CD4-positive, alpha-beta T cell treated with Interleukin-1 beta for 1 hour (primary cell): ENCODE results near the gene MAST3.
A peak's percentile ranks its signal among the peaks of the same experiment; 100 is the strongest.

Source experiments
- DNase-seq, 2 donors: peaks; one replicate each; pipeline ENCODE4 v3.0.0-alpha.2; 2020 to 2022

MAST3 gene

DNA sequence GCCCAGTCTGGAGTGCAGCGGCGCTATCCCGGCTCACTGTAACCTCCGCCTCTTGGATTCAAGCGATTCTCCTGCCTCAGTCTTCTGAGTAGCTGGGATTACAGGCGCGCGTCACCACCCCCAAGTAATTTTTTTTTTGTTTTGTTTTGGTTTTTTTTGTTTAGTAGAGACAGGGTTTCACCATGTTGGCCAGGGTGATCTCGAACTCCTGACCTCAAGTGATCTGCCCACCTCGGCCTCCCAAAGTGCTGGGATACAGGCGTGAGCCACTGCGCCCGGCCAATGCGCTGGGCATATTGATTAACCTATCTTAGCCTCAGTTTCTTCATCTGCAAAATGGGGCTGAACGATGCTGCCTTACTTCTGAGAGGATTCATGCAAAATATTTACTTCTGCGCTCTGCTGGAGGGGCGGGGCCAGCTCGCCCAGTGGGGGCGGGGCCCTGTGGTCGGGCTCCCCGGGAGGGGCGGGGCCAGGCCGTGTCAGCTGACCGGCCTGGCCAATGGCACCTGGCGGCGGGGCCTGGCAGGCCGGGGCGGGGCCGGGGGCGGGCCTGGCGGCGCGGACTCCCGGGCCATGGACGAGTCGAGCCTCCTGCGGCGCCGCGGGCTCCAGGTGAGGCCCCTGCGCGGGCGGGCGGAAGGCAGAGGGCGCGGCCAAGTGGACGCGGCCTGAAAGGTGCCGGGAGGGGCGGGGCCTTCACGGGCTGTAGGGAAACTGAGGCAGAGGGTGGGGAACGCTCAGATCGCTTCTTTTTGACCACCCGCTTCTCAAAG, at the start of gene MAST3:
TSS of gene MAST3 (plus strand) at position 562 of the 776 bp plus-strand sequence. CDS start at position 577, 15 bp downstream.
- DNase-seq, result peak; percentile 94 to 95

DNA sequence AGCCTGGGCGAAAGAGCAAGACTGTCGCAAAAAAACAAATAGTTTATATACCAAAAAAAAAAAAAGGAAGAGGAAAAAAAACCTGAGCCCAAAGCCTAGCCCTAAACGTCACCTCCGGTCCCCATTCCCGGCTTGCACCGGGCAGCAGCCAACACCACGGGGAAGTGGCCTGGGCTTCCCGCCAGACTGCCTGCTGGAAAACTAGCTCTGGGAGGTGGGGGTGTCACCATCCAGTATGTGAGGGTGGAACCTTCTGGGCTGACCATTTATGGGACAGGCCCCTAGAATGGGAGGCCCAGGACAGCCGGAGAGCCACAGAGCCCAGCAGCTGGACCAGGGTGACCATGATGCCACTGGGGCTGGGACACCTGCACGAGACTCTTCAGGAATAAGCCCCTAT, 48.2 kb upstream of the MAST3 start:
- DNase-seq, result no peak

DNA sequence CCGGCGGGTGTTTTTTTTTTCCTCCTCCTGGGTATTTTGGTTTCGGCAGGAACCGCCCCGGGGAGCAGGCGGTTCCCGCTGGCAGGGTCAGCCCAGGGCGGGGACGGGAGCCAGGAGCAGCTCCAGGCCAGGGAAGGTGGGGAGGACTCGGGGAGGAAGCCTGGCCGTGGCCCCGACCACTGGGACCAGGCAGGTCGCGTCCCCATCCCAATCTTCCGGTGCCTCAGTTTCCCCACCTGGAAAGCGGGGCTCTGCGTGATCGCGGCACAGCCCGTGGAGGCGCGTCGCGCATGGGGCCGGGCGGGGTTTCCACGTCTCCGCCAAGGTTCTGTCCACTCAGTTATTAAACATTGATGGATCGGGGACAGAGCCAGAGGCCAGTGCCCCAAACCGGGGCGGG, 45.7 kb upstream of the MAST3 start:
- no peak for DNase-seq

DNA sequence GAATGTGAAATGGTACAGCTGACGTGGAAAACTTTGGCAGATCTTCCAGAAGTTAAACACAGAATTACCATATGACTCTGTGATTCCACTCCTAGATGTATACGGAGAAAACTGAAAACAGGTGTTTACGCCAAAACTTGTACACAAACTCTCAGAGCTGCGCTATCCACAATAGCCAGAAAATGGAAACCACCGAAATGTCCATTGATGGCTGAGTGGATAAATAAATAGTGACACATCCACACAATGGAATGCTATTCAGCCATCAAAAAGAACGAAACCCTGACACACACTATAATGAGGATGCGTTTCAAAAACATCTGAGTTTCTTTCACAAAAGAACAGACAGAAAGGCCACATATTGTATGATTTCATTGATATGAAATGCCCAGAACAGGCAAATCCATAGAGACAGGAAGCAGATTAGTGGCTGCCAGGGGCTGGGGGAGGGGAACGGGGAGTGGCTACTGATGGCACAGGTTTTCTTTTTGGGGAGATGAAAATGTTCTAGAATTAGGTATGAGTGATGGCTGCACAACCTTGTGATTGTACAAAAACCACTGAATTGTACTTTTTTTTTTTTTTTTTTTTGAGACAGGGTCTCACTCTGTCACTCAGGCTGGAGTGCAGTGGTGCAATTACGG, 43.9 kb upstream of the MAST3 start:
- DNase-seq, result no peak

DNA sequence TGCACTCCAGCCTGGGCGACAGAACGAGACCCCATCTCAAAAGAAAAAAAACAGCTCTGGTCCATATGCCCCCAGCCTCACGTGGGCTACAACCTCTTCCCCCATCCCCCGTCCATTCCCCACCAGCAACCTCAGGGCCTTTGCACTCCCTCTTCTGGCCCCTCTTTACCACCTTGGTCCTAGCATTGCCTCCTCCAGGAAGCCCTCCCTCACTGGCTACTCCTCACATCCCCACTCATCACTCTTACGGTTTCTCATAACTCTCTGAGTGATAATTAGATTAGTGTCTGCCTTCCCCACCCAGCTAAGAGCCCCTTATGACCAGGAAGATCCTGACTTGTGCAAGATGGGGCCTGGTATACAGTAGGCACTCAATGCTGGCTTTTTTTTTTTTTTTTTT, 41.6 kb upstream of the MAST3 start:
- DNase-seq, result no peak

DNA sequence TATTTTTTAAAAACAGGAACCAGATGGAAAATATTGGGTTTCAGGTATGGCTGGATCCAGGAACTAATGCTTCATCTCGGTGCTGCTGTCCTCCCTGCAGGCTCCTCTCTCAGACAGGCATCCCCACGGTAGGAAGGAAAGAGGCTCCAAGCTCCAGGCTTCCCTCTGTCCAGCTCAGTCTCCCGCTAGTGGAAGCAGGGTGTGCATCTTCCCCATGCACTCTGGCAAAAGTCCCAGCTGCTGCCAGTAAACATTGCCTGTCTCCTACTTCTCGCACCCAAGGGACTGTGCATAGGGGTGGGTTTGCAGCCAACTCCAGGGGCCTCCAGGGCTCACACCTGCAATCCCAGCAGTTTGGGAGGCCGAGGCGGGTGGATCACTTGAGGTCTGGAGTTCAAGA, 40.0 kb upstream of the MAST3 start:
- no peak for DNase-seq

DNA sequence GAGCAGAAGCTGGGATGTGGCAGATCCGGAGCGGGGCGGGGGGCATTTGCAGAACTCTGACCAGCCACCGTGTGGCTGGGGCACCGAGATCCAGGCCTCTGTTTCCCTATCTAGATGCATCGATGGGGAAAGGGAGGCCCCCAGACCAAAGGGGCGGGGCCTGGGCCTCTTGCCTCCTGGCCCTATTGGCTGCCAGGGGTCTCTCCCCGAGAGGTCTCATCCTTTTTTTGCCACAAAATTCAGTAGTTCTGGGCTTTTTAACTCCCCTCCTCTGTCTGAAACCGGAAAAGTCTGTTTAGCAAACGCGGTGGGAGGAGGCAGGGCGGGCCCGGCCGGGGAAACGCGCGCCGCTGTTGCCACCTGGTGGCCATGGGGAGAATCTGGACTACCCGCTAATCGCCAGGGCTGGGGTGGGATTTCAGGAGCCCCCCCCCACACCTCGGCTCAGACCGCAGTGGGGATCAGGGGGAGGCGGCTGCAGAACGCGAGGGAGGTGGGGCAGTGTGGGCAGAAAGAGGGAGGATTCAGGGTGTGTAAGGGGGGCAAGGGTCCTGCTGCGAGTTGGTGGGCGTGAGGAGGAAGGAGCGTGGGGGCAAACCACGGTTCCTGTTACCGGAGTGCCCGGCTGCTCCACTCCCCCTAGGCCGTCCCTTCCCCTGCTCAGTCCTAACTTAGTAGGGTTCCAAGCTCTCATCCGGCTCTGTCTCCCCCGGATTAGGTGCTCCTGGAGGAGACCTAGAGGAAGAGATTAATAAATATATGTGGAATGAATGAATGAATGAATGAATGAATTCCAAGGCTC, 39.2 kb upstream of the MAST3 start:
- peak; percentile 83 to 85 for DNase-seq

DNA sequence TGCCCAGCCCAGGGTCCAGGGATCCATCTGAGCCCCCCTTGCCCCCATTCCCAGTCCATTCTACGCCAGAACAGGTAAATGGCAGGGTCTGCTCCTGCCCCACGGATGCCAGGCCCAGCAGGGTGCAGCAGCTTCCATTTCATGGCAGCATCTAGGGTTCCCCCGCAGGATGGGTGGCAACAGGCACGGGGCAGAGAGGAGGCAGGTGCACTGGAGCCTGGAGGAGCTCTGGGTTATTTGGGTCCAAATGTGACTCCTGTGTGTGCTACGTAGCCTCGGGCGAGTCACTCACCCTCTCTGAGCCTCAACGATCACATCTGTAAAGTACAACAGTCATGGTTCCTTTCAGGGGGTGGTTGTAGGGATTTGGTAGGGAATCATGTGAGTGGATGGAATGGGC, 38.3 kb upstream of the MAST3 start:
- DNase-seq, result no peak

DNA sequence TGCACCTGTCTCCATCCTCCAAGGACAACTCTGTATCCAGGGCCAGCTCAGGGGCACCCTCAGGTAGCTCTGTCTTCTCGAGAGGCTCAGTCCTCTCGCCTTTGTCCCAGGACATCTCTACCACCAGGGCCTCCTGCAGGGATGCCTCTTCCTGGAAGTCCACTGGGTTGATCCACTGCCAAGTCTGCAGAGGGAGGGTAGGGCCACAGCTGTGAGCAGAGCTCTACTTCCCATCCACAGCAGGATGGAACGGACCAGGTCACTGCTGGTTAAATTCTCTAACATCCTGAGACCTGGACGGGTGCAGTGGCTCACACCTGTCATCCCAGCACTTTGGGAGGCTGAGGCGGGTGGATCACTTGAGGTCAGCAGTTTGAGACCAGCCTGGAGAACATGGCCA, 37.7 kb upstream of the MAST3 start:
- DNase-seq, result no peak

DNA sequence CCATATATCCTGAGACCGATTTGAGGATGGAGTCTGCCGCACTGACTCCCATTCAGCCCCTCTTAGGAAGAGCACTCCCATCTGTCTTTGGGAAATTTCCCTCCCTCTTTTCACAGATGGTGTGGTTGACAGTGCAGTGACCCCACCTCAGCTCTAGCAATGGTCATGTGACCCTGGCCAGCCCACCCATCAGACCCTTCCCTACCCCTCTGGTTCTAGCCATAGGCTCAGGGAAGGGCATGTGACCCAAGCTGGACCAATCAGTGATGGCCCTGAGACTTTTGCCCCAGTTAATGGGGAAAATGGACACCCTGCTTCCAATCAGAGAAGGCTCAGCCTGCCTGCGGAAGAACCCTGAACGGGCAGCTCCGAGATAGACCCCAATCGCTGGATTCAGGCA, 37.1 kb upstream of the MAST3 start:
- no peak for DNase-seq

DNA sequence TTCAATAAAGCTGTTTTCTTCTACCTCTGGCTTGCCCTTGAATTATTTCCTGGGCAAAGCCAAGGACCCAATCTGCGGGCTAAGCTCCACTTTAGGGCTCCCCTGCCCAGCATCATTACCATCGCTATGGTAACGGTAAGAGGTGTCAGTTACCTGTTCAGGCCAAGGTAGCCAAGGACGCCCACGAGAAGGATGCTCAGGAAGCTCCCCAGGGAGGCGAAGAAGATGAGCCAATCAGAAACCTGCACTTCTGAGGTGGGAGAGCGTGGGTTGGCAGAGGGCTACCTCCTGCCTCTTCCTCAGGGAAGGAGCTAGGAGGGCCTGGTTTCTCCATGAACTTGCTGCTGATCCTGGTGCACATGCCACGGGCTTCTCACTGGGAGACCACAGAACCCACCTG, 35.5 kb upstream of the MAST3 start:
- DNase-seq, result no peak

DNA sequence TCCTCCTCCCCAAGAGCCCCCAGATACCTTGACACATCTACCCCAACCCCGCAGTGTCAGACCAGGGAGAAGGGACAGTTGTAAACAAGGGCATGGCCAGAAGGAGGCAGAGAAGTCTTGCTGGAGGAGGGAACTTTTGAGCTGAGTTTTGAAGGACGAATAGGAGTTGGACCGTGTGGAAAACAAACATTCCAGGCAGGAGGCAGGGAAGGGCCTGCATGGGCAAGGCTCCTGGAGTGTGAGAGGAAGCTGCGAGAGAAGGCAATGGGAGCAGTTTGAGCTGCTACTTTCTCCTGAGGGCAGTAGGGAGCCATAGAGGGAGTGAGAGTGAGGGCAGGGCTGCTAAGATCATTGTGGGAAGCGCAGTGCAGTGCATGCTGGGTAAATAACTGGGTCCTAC, 34.1 kb upstream of the MAST3 start:
- no peak for DNase-seq

DNA sequence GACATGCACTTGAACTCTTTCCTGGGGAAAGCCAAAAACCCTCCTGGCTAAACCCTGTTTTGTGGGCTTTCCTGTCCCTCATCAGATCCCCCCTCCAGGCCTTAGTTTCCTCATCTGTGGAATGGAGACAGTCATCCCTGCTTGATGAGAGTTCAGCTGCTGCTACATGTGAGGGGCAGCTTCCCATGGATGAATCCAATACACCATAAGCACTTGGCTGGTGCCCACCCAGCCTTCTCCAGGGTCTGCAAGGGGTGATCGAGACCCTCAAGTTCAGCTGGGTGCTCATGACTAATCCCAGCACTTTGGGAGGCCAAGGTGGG, 32.4 kb upstream of the MAST3 start:
- no peak for DNase-seq

DNA sequence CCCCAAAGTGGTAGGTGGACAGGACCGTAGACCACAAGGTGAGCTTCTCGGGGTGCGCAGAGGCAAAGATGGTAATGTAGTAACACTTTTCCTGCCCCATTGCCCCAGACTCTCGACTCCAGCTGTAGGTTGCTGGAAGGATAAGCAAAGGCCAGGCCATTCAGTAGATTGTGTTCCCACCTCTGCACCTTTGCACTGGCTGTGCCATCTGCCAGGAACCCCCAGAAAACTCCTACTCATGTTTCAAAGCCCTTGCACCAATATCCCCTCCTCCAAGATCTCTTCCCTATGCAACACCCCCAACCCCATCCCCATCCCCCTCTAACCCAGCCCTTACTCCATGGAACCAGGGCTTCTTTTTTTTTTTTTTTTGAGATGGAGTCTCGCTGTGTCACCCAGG, 29.2 kb upstream of the MAST3 start:
- no peak for DNase-seq

DNA sequence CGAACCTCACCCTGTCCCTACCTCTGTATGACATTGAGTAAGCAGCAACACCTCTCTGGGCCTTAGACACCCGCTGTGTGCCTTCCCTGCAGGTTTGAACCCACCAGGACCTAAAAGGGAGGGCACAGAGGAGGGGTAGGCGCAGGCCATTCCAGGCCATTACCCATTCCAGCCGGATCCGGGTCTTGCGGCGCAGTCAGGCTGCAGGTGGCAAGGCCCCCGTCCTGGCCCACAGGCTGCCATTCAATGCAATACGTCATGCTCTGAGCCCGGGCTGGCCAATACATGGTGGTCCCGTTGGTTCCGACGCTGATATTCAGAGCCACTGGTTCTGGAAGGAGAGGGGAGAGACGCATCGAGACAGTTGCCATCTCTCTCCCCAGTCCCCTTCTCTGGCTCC, 28.2 kb upstream of the MAST3 start:
- DNase-seq, result no peak

DNA sequence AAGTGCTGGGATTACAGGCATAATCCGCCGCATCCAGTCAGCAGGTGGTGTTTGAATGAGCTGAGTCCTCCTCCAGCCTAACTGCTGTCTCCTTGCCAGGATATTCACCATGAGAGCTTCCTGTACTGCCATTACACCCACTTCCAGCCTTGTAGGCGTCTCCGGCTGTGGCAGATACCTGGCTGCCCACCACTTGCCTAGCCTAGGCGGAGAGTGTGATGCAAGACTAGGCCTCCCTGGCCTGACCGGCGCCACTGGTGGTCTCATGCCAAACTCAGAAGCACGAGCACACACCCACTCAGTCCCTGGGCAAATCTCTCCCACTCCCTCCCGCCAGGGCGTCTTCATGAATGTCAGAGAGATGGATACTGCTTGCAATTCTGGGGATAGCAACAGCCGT, 27.4 kb upstream of the MAST3 start:
- no peak for DNase-seq

DNA sequence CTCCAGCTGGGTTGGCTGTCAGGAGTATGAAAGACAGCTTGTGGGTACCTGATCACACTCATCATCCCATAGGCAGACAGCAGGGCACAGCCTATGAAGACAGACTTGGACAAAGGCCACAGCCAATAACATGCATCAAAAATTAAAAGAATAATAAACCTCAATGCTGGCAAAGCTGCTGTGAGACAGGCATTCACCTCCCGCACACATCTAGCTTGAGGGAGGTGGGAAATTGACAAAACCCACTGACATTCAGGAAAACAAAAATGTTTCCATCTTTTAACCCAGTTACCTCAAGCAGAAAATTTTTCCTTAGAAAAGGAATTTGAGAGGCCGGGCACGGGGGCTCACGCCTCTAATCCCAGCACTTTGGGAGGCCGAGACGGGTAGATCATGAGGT, 25.2 kb upstream of the MAST3 start:
- DNase-seq, result no peak

DNA sequence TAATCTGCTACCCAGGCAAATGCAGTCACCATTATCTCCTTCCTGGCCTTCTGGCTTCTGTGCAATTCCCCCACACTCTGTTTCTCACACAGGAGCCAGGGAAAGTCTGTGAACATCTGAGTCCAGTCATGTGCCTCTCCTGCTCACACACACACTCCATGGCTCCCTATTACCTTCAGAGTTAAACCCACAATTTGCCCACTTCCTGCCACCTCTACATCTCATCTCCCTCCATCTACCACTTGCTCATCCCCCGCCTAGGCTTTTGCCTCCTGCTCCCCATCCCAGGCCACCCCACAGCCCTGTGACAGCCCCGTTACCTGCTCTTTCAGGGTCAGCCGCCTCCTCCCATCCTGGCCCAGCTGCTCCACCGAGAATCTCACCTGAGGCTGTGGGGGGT, 24.4 kb upstream of the MAST3 start:
- no peak for DNase-seq

DNA sequence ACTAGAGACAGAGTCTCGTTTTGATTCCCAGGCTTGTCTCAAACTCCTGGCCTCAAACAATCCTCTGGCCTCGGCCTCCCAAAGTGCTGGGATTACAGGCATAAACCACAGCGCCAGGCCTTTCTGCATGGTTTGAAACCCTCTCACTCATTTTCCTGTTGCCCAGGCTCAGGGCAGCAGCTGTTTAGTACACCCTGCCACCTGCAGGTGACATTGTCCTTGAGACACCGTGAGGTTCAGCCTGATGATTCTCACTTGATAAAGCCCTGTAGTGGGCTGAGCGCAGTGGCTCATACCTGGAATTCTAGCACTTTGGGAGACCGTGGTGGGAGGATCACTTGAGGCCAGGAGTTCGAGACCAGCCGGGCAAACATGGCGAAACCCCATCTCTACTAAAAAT, 23.4 kb upstream of the MAST3 start:
- no peak for DNase-seq

DNA sequence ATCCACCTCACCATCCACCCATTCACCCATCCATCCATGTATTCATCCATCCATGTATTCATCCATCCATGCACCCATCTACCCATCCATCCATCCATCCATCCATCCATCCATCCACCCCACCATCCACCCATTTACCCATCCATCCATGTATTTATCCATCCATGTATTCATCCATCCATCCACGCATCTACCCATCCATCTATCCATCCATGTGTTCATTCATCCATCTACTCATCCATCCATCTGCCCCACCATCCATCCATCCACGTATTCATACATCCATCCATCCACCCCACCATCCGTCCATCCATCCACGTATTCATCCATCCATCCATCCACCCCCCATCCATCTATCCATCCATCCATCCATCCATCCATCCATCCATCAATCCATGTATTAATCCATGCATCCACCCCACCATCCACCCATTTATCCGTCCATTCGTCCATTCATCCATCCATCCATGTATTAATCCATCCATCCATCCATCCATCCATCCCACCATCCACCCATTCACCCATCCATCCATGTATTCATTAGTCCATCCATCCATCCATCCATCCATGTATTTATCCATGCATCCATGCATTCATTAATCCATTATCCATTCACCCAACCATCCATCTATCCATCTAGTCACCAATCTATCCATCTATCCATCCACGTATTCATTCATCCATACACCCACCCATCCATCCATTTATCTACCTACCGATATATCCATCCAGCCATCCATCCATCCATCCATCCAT, 13.5 kb upstream of the MAST3 start:
- no peak for DNase-seq

DNA sequence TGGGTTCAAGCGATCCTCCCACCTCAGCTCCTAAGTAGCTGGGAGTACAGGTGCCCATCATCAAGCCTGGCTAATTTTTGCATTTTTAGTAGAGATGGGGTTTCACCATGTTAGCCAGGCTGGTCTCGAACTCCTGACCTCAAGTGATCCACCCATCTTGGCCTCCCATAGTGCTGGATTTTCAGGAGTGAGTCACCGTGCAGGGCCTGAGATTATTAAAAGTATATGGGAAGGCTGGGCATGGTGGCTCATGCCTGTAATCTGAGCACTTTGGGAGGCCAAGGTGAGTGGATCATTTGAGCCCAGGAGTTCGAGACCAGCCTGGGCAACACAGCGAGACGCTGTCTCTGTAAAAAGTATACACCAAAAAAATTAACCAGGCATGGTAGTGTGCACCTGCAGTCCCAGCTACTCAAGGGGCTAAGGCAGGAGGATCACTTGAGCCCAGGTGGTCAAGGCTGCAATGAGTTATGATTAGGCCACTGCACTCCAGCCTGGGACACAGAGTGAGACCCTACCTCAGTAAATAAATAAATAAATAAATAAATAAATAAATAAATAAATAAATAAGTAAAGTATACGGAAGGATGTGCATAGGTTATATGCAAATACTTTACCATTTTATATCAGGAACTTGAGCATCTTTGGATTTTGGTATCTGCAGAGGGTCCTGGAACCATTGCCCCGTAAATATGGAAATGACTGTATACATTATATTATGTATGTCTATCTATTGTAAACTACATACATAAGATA, 11.7 kb upstream of the MAST3 start:
- DNase-seq, result no peak

DNA sequence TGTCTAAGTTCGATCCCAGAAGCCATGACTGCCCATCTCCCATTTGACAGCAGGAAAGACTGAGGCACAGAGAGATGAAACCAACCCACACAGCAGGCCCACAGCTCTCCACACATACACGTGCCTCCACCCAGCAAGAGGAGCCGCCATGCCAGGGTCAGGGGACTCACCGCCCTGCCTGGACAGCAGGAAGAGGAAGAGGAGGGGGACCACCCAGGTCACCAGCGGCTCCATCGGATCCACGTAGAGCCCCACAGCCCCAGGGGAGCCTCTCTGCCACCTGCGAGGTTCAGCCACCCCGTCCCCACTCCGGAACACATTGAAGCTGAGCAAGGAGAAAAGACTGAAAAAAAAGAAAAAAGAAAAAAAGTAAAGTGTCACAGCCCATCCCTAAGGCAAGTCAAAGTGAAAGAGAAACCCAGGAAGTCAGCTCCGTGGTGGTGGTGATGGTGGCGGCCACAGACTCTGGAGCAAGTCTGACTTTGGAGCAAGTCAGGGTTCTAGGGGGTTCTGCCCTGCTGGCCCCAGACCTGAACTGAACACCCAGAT, 10.9 kb upstream of the MAST3 start, which contains the start of gene IL12RB1:
TSS of gene IL12RB1 (minus strand) at position 345 of the 549 bp plus-strand sequence. CDS start at position 234, 111 bp downstream.
- peak; percentile 65 to 72 for DNase-seq
